Thoracic aorta (tissue), 2 donors: ENCODE measurements around the gene LIPE. TPM values are rescaled to one million over a fixed set of nuclear protein-coding genes. Genes with fewer than 3 reads are reported as not detected.
A peak's percentile ranks its signal among the peaks of the same experiment; 100 is the strongest.

Experiments used
- ATAC-seq: fragments of 150-250 bp; one replicate; pipeline ENCODE4 v1.8.0; 2017; ENCODE audit warnings: low read depth; ENCODE audit not compliant: insufficient number of reproducible peaks, low FRiP score
- DNase-seq: peaks from one replicate; pipeline ENCODE4 v3.0.0-alpha.2; 2020; ENCODE audit warnings: low spot score
- H3K27ac ChIP-seq, 2 donors: fragments of 200-600 bp; sonication (generic); 1 replicate in 1 of 2; 2 replicates in 1 of 2; pipeline ENCODE4 v1.5.1; 2016; ENCODE audit warnings: mild to moderate bottlenecking in 2 of 2, moderate library complexity in 2 of 2
- H3K27me3 ChIP-seq: fragments of 200-600 bp; sonication (generic); replicated peaks from 2 replicates; pipeline ENCODE4 v1.6.0; 2016; ENCODE audit warnings: mild to moderate bottlenecking; ENCODE audit not compliant: insufficient read depth
- H3K36me3 ChIP-seq: fragments of 200-600 bp; sonication (generic); one replicate; pipeline ENCODE4 v1.5.1; 2016
- H3K4me1 ChIP-seq, 2 donors: fragments of 200-600 bp; sonication (generic); 1 replicate in 1 of 2; 2 replicates in 1 of 2; pipeline versions ENCODE4 v1.5.1 to v1.6.0; 2016; ENCODE audit warnings: low read depth in 2 of 2, mild to moderate bottlenecking in 1 of 2; ENCODE audit not compliant: control insufficient read depth in 1 of 2
- H3K4me3 ChIP-seq: fragments of 200-600 bp; sonication (generic); 2 replicates; pipeline ENCODE4 v1.5.1; 2016; ENCODE audit warnings: mild to moderate bottlenecking
- H3K9me3 ChIP-seq: fragments of 200-600 bp; sonication (generic); 2 replicates; pipeline ENCODE4 v1.5.1; 2016
- CTCF ChIP-seq: fragments of 200-600 bp; sonication (generic); IDR thresholded peaks from one replicate; pipeline ENCODE4 v1.5.1; 2019; ENCODE audit warnings: antibody characterized with exemption
- total RNA-seq, 2 donors: library from RNA; depleted of rRNA; stranded (reverse); fragments of >200 nt; gene quantifications; one replicate each; pipeline versions ENCODE4 v1.1.0 to v1.2.3, GENCODE V29; 2016

LIPE gene
- total RNA-seq, 2 donors from 2014 or later, result 4.5 to 7.3 TPM

- ATAC-seq (no peak), DNase-seq (no peak)
- Histone ChIP-seq H3K27ac (no peak overlapping the region), H3K4me3 (no peak overlapping the region), H3K27me3 (no peaks in the 10 kb centered on the region), H3K36me3 (no peaks in the 10 kb centered on the region), H3K9me3 (no peaks in the 10 kb centered on the region), H3K4me1 (no peaks in the 10 kb centered on the region)
- no peak for TF ChIP-seq CTCF
These were observed 16.8 kb upstream of the LIPE start for GRCh38 chr19:42443944-42444398.

GRCh38 chr19:42442833-42443232 is 15.6 kb upstream of the LIPE start, which contains the start of gene CXCL17:
Gene CXCL17 (minus strand): TSS chr19:42442946. CDS start chr19:42442832, 114 bp downstream.
- no peak for TF ChIP-seq CTCF
- ATAC-seq, result no peak
- no peak within 1 kb of the TSS for H3K4me3 ChIP-seq
- H3K9me3 ChIP-seq, result no peaks in the 10 kb centered on the region
- H3K36me3 ChIP-seq, result no peaks in the 10 kb centered on the region
- H3K27ac ChIP-seq, result no peak within 1 kb of the TSS
- DNase-seq, result no peak
- H3K27me3 ChIP-seq, result no peaks in the 10 kb centered on the region
- no peaks in the 10 kb centered on the region for H3K4me1 ChIP-seq

- Histone ChIP-seq H3K4me3 (no peak overlapping the region), H3K4me1 (no peaks in the 10 kb centered on the region), H3K27me3 (no peaks in the 10 kb centered on the region), H3K9me3 (no peaks in the 10 kb centered on the region), H3K27ac (no peak overlapping the region), H3K36me3 (no peaks in the 10 kb centered on the region)
- TF ChIP-seq CTCF, result no peak
- DNase-seq (no peak), ATAC-seq (no peak)
These were observed 13.9 kb upstream of the LIPE start for GRCh38 chr19:42441049-42441445.

- Histone ChIP-seq H3K36me3 (no peaks in the 10 kb centered on the region), H3K27me3 (no peaks in the 10 kb centered on the region), H3K4me3 (no peak overlapping the region), H3K27ac (no peak overlapping the region), H3K4me1 (no peaks in the 10 kb centered on the region), H3K9me3 (no peaks in the 10 kb centered on the region)
- DNase-seq, result no peak
- ATAC-seq, result no peak
- peak; percentile 73 for TF ChIP-seq CTCF
These were observed 13.3 kb upstream of the LIPE start for GRCh38 chr19:42440357-42441048.

- H3K9me3 ChIP-seq, result no peaks in the 10 kb centered on the region
- no peaks in the 10 kb centered on the region for H3K4me1 ChIP-seq
- H3K4me3 ChIP-seq, result no peak overlapping the region
- H3K27ac ChIP-seq, result no peak overlapping the region
- H3K36me3 ChIP-seq, result no peaks in the 10 kb centered on the region
- TF ChIP-seq CTCF, result no peak
- DNase-seq, result no peak
- no peaks in the 10 kb centered on the region for H3K27me3 ChIP-seq
- no peak for ATAC-seq
These were observed 8.8 kb upstream of the LIPE start for GRCh38 chr19:42436006-42436405.
